ENCODE results near the gene PHLPP2.

PHLPP2 gene

DNA sequence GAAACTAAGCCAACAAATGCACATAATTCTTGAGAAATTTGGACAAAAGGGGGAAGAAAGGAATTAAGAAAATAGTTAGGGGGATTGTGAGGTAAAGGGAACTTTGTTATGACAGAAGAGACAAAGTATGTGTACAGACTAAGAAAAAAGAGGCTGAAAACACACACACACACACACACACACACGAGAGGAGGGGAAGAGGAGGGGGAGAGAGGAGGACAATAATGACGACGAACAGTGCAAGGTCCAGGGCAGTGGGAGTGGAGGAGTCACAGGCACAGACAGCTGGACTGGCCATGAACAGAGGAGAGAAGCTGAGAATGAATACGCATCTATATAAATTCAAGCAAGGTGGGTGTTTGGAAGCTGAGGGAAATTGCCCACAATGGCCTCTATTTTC, 54.0 kb downstream of the PHLPP2 start:
- DNase-seq (ENCODE audit: low read depth): no peak

DNA sequence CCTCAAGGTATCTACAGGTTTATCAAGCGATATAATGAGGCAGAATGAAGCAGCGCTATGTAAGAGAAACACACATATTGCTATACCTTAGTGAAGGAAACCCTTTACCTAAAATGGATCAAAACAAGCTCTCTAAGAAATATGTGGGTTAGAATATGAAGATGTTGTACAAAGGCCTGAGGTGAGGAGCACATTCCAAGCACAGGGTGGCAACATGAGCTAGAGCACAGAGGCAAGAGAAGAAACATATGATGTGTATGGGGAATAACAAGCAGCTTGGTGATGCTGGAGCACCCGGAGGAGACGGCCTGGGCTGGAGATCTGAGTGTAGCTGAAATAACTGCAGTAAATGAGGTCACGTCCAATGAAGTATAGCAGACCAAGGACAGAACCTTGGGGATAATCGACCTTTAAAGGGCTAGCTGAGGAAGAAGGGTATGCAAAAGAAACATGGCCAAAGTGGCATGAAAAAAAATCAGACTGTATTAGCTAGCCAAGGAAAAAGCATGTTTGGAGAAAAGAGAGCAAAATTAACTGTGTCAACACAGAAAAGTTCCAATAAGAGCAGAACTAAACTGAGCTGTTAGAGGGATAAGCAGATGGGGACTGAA, 54.5 kb downstream of the PHLPP2 start:
- no peak for DNase-seq (ENCODE audit: low read depth)

DNA sequence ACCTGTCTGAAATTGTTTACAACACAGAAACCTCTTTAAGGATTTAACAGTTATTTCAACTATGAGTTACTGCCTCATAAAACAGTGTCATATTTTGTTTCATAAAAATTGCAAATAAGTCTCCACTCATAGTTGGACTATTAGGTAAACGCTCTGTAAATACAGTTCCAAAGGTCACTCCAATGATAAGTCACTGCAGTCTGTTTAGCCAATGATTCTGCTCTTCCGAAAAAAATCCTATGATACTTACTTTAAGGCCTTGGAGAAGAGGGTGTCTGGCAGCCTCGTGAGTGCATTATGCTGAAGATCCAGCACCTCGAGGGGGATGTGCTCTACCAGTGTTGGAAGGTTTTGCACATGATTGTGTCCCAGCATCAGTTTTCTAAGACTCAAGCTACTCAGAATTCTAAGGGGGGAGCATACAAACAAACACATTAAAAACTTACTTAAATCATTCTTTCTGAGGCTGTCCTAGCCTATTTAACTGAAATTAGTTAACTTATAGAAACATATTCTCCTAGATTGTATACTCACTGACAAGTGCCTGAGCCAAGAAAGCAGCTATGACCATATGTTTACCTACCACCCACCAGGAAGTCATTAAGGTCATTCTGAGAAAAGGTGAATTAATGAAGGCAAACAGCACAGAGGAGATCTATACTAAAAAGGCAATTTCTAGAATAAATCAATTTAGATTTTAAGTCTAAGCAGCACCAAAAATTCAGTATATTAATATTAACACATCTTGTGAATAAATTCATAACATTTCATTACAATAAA, 57.4 kb downstream of the PHLPP2 start:
- no peak for DNase-seq (ENCODE audit: low read depth)

GRCh38 chr16:71666264-71666663, 58.2 kb downstream of the PHLPP2 start:
- DNase-seq (ENCODE audit: low read depth): no peak

GRCh38 chr16:71659471-71659870, 65.0 kb downstream of the PHLPP2 start:
- DNase-seq (ENCODE audit: low read depth): no peak

DNA sequence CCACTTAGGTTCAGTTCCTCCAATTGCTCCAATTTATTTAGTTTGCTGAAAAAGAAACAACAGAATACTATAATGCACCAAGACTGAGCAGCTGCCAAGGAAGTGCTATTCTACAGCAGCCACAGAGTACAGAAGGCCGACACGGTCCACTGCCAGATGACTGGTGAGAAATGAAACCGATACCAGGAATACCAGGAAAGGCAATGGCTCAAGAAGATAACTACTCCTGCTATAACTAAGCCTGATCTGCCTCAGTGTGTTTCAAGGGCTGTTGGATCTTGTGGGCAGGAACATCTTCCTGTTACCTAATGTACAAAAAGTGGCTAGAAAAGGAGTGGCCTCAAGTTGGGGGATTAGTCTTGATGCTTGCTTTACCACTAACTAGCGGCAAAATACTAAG, 65.7 kb downstream of the PHLPP2 start:
- DNase-seq (ENCODE audit: low read depth): no peak

GRCh38 chr16:71649704-71650103, 74.8 kb downstream of the PHLPP2 start:
- no peak for DNase-seq (ENCODE audit: low read depth)

DNA sequence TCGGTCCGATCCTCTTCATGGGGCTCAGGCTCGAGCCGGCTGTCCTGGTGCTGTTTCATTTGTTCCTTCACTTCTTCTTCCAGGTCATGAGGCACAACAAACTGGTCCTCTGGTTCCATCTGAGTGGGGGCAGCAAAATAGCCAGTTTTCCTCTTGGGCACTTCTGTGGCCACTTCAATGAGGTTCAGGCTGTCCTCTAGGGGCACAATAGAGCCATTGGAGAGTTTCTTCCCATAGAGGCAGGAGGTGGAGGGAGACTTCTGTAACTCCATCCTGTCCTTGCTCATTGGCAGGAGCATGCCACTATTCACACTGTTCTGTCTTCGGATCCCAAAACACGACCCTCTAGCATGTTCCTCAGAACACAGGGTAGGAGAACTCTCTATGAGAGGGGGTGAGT, 75.6 kb downstream of the PHLPP2 start:
- DNase-seq (ENCODE audit: low read depth): no peak

DNA sequence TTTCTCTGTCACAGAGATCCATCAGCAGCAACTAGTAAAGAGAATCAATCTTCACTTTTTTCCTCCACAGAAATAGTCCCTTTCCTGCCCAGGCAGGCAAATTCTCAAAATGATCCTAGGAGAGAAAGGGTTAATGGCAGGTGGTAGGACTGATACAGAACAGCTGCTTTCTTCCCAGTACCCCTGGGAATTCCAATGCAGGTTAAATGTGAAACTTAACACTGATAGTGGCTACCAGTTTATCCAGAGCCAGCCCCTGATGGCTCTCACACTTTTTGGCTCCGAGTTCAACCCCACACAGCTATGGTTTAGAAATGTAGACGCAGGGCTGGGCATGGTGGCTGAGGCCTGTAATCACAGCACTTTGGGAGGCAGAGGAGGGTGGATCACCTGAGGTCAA, 76.3 kb downstream of the PHLPP2 start:
- DNase-seq (ENCODE audit: low read depth): no peak

- no peak for DNase-seq (ENCODE audit: low read depth)
Observed at GRCh38 chr16:71647391-71647790, 77.1 kb downstream of the PHLPP2 start.

- no peak for DNase-seq (ENCODE audit: low read depth)
Observed at GRCh38 chr16:71645450-71645849, 79.1 kb downstream of the PHLPP2 start.

GRCh38 chr16:71637398-71637797, 87.1 kb downstream of the PHLPP2 start:
- no peak for DNase-seq (ENCODE audit: low read depth)

- no peak for DNase-seq (ENCODE audit: low read depth)
Observed at GRCh38 chr16:71635632-71636031, 88.9 kb downstream of the PHLPP2 start.

GRCh38 chr16:71631776-71632175, 92.7 kb downstream of the PHLPP2 start:
- DNase-seq (ENCODE audit: low read depth): no peak

GRCh38 chr16:71630808-71631207, 93.7 kb downstream of the PHLPP2 start:
- DNase-seq (ENCODE audit: low read depth): no peak

- DNase-seq (ENCODE audit: low read depth): no peak
Observed at GRCh38 chr16:71629278-71630016, 95.1 kb downstream of the PHLPP2 start.

GRCh38 chr16:71628810-71629209, 95.7 kb downstream of the PHLPP2 start:
- no peak for DNase-seq (ENCODE audit: low read depth)

GRCh38 chr16:71627731-71628181, 96.7 kb downstream of the PHLPP2 start:
- no peak for DNase-seq (ENCODE audit: low read depth)

- DNase-seq (ENCODE audit: low read depth): no peak
Observed at GRCh38 chr16:71626858-71627213, 97.7 kb downstream of the PHLPP2 start.

DNA sequence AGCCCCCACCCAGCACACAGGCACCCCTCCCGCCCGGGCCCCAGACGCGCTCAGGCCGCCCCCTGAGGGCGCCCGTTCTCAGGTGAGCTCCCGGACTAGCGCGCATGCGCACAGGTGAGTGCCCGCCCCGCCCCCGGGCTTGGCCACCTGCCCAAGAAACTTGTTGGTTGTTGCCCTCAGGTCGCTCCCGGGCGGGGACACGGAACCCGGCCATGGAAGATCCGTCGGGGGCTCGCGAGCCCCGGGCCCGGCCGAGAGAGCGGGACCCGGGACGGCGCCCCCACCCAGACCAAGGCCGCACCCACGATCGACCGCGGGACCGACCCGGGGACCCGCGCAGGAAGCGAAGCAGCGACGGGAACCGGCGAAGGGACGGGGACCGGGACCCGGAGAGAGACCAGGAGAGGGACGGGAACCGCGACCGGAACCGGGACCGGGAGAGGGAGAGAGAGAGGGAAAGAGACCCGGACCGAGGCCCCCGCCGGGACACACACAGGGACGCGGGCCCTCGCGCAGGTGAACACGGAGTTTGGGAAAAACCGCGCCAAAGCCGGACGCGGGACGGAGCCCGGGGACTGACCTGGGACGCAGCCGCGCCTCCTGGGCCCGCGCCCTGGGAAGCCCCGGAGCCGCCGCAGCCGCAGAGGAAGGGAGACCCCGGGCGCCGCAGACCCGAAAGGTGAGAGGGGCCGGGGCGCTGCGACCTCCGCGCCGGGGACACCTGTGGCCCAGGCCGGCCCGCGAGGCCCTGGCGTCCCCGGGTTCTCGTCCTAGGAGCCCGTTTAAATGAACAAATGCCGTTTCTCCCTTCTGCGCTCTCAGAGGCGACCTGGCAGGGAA, 98.3 kb downstream of the PHLPP2 start, which contains the start of gene MARVELD3:
Gene MARVELD3, plus strand, starts transcription at position 167 of the 840 bp plus-strand sequence. Its CDS starts 46 bp downstream, at position 213.
- no peak for DNase-seq (ENCODE audit: low read depth)

DNA sequence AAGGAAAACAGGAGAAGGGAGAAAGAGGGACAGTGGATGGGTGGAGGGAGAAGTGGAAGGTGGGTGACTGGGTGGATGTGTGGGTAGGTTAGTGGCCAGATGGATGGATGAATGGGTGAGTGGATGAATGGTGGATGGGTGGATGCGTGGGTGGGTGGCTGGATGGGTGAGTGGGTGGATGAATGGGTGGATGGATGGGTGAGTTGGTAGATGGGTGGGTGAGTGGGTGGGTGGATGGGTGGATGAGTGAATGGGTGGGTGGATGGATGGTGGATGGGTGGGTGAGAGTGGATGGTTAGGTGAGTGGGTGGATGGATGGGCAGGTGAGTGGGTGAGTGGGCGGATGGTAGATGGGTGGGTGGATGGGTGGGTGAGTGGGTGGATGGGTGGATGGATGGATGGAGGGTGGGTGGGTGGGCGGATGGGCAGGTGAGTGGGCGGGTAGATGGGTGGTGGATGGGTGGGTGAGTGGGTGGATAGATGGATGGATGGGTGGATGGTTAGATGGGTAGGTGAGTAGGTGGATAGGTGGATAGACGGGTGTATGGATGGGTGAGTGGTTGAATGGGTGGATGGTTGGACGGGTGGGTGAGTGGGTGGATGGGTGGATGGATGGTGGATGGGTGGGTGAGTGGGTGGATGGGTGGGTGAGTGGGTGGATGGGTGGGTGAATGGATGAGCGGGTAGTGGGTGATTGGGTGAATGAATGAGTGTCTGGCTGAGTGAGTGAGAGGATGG, 99.2 kb downstream of the PHLPP2 start:
- DNase-seq (ENCODE audit: low read depth): no peak
